IPS-18c (cell line): ENCODE data around the gene PHACTR1.

ENCODE experiments used
- H3K4me3 ChIP-seq: 2 replicates; pipeline ENCODE4 v1.7.0; 2013; ENCODE audit warnings: low read depth, mild to moderate bottlenecking, low read length, moderate library complexity; ENCODE audit not compliant: insufficient read depth
- H3K9me3 ChIP-seq: one replicate; pipeline ENCODE4 v1.6.1; 2013; ENCODE audit warnings: mild to moderate bottlenecking, low read length, moderate library complexity; ENCODE audit not compliant: control insufficient read depth, insufficient read depth

Gene PHACTR1

DNA sequence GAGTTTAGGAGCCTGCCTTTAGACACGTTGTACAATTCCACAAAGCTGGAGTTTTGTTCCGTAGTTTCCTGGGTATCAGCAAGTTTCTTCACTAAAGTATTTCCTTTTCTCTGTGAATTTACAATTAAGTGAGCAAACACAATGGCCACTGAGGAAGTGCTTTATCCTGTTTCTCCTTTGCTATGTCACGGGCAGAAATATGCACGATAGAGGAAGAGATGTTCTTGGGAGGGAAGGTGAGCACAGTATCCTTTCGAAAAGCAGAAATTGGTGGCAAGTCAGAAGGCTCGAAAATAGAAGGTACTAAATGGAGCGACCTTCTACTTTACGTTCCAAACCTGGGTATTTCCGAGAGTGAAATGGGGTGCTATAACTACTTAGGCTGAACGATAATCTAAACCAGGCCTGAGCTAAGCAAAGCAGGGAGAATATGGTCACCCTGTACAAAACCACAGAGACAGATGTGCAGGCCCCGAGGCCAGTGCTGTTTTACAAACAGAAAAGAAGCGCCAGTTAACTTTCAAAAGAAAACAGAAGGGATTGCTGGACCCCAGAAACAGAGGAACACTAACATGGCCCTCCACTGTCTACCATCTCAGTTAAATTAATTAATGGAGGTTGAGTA lies 352.1 kb downstream of the PHACTR1 start:
- Histone ChIP-seq H3K9me3 (no peaks in the 10 kb centered on the region), H3K4me3 (no peak overlapping the region)

DNA sequence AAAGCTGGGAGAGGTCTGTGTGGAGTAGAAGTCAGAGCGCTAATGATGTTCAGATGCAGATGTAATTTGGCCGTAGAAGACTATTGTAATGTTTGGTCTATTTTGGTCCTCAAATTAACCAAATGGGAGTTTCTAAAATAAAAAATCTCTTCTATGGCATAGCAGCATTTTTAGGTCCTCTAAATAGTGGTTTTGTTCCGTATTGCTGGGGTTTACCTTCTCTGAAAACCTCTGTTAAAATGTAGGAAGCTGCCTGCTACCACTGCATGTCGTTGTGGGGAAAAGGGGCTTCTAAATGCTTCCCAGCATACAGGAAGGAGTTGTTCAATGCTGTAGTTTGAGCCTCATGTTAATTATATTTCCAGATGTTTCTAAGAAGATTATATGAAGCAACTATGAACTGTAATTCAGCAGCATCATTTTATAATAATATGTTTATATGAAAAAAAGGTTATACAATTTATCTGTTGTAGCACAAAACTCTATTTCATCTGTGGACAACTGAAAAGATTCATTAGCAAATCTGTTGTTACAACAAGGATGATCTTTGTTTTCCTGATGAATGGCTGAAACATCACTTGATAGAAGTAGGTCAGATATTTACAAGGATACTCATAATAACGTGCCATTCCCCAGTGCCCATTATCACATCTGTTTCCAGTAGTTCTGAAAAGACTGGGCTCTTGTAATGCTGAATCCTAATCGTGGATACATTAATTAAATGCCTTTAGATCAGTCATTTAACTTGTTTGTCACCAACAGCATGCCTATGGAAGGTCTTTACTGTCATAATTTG lies 355.2 kb downstream of the PHACTR1 start:
- H3K9me3 ChIP-seq = no peaks in the 10 kb centered on the region
- H3K4me3 ChIP-seq = no peak overlapping the region

DNA sequence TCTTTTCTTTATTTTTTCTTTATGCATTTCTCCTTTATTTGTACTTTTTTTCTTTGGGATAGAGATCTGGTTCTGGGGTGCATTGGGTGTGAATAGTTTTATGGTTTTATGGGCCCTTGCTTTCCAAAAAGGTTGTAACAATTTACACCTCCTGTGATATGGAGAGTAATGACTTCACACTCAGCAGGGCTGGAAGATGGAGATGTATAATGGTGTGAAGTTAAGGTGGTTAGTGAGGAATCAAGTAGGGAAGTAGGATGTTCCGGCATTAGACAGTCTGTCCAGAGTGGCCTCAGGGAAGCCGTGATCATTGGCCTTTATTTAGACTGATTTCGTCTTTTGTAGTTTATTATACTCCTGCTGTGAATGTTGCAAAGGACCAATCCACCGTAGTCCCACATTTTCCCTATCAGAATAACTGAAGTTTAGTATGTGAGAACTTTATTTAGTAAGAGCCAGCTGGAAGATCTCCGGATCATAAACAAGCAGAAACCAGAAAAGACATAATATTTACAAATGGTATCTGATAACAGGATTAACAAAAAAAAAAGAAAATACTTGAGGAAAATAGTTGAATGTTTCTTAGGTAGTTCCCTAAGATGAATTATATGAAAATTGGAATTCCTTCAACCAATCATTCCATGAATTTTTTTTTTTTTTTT lies 356.2 kb downstream of the PHACTR1 start:
- H3K4me3 ChIP-seq = no peak overlapping the region
- H3K9me3 ChIP-seq = peaks cover 2% of the 10 kb centered on the region

DNA sequence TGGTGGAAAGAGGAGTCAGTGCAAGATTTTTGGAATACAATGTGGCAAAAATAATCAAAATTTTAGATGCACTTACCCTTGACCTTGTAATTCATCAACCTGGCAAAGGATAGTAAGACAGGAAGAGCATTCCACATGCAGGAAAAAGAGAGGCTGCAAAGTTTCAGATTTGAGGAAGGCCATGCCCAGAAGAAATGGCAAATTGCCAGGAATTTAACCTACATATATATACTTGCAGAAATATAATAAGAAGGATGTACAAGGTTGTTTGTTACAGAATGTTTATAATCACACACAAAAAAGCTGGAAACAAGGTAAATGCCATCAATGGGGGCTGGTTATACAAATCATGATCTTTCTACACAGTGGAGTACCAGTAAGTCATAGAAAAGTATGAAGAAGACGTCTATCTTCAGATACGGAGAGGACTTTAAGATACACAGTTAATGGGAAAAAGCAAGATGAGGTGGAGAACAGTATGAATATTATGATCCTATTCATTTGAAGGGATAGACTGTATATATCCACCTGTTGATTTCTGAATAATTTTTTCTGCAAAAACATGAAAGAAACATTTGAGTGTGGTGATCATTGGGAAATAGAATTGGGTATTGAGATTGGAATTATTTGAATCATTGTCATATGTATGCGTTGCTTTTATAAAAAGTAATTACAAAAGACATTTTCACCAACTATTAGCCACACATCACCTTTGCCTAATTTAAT lies 358.0 kb downstream of the PHACTR1 start:
- Histone ChIP-seq H3K4me3 (no peak overlapping the region), H3K9me3 (peaks cover 2% of the 10 kb centered on the region)

DNA sequence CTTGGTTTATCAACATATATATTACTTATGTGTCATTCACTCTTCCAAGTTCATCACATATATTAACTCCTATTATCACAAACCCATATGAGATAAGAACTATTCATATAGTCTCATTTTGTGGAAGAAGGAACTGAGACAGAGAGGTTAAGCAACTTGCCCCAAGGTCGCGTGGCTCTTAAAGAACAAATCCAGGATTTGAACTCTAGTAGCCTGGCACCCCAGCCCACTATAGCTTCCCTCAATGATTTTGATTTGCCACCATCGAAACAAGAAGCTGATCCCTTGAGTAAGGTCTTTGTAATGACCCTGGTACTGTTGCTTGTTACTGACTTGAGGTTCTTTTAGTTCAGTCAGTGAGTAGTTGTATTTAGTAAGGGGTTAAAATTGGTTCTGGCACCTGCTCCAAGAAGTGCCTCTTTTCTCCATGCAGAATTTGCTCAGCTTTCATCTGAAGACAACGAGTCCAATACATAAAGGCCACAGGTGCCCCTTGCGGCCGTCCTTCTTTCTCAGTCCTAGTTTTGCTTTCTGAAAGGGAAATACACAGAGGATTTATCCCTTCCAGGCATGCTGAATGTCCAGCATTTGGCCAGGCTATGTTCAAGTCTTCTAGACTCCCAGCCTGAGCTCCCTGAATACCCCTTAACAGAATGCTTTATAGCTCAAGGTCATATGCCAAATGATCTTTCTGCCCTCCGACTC lies 358.7 kb downstream of the PHACTR1 start:
- Histone ChIP-seq H3K9me3 (peaks cover 2% of the 10 kb centered on the region), H3K4me3 (no peak overlapping the region)

DNA sequence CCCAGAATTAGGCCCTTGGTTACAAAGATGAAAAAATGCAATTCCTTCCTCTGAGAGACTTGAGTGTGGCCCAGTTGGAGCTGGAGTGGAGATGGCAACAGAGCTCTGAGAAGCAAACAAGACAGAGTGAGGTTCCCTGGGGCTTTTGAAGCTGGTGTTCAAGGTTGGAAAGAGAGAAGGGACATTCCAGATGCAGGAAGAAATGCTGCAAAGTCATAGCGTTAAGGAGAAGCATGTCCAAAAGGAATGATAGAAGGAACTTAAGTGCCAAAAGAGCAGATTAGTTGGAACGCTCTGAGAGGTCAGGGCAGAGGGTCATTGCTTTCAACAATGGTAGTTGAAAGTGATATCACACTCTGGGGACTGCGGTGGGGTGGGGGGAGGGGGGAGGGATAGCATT lies 360.0 kb downstream of the PHACTR1 start:
- H3K4me3 ChIP-seq = no peak overlapping the region
- H3K9me3 ChIP-seq = peaks cover 2% of the 10 kb centered on the region

DNA sequence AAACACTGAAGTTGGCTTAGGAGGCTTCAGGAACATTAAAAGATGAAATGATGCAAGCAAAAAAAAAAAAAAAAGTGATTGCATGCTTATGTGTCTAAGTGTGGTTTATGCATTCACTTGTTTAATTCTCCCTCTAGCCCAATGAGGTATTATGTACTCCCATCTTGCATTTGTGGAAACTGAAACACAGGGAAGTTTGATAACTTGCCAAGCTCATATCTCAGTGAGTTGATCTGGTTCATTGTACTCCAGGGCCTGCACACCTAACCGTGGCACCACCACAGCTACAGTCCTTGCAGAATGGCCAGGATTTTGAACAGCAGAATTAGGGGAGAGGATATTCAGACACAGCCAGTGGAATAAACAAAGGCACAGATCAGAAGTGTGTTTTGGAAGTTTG lies 360.6 kb downstream of the PHACTR1 start:
- Histone ChIP-seq H3K4me3 (no peak overlapping the region), H3K9me3 (peaks cover 2% of the 10 kb centered on the region)

DNA sequence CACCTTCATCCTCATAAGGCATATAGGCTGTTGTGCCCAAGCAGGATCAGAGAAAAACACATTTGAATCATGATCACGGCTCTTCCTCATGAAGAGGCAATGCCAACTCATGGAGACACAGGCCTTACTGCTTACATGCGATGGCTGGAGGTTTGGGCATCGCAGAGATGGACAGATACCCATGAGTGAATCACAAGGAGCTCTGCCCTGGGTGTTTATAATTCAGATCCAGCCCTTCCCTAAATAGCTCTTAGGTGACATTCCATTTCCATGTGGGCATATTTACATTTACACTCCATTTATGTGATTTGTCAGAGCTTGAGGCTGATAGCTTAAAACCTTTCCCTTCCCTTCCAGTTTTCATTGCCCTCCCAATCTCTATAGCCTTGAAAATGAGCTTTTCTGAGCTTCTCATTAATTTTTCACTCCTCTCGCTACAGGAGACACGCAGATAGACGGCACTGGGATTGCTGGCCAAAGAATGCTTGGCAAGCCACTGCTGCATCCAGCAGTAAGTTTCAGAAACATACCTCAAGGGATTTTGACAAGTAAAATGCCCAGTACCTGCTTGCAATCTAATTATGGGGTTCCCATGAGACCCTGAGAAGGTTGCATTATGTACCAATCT lies 362.6 kb downstream of the PHACTR1 start:
- H3K4me3 ChIP-seq = no peak overlapping the region
- H3K9me3 ChIP-seq = peaks cover 2% of the 10 kb centered on the region

DNA sequence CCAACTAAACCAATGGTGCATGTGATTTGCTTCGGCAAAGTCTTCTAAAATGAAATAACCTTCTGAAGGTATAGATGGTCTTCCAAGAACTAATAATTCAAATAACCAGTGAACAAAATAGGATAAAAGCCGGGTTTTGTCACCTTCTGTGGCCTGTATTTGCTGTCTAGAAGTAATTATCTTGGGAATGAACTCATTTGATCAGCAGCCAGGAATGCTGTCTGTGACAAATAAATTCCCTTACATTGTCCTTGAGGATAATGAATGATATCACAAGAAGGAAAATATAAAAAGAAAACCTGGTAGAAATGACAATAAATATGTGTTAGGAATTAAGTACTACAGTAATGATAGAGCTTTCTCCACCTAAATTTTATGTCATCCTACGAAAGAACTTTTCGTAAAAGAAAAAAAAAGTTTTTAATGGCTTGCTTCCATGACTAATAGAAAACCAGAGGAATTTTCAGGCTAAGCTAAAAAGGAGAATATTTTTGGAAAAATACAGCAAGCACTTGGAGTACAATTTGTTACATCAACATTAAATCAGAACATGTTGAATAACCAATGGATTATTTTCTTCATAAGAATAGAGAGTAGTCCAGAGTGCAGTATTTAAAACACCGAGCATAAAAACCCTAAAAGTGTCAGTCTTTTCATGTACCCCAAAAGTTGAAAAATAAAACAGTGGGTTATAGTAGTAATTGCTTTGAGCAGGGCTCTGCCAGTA lies 364.1 kb downstream of the PHACTR1 start:
- peaks cover 2% of the 10 kb centered on the region for H3K9me3 ChIP-seq
- H3K4me3 ChIP-seq = no peak overlapping the region

DNA sequence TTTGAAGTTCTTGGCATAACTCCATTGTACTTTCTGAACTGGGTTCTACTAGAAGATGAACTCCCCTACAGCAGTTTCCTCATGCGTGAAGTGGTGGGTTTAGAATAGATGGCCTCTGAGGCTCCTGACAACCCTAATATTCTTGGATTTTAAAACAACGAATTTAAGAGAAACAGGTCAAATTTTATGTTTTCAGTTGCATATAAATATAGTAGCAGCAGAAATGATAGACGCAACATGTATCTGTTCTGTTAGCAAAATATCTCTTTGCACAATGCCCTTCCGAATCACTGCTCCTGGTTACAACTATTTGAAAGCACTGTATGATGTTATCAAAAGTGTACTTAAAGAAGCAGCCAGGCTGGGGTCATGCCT lies 364.6 kb downstream of the PHACTR1 start:
- H3K4me3 ChIP-seq = no peak overlapping the region
- peaks cover 2% of the 10 kb centered on the region for H3K9me3 ChIP-seq

DNA sequence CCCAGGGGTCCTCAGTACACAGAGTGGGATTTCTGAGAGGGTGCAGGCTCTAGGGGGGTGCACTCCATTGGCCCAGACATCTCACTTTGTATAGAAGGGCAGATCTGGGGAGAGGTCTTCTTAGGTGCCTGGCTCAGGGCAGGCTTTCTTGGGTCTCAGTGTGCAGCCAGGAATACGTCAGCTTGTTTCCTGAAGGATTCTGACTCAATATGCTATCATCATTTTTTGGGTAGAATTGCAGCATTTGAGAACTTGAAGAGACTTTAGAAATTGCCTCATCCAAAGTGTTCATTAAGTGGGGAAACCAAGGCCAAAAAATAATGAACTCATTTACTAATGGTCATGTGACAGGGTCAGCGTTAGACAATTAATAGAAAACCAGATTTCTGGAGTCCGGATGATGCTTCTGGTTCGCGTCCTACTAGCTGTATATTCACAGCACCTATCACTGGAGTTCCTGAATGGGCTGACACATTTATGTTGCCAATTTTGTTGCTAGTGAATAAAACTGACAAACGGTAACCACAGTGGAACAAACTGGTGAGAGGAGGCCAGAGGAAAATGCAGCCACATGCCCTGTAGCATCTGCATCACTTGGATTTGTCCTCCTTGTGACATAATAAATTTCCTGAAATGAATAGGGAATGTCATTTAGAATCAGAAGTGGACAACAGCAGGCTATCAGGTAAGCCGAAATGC lies 372.9 kb downstream of the PHACTR1 start:
- no peaks in the 10 kb centered on the region for H3K9me3 ChIP-seq
- H3K4me3 ChIP-seq = no peak overlapping the region

DNA sequence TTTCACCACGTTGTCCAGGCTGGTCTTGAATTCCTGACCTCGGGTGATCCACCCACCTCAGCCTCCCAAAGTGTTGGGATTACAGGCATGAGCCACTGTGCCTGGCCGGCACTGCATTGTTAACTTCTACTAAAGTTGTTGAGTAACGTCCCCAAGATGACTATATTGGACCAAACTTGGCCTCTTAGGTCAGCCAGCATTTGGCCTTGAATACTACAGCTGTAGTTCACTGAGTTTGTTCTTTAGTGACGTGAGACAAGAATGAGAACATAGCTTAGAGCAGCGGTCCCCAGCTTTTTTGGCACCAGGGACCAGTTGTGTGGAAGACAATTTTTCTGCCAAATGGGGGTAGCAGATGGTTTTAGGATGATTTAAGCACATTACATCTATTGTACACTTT lies 374.6 kb downstream of the PHACTR1 start:
- Histone ChIP-seq H3K4me3 (no peak overlapping the region), H3K9me3 (no peaks in the 10 kb centered on the region)

DNA sequence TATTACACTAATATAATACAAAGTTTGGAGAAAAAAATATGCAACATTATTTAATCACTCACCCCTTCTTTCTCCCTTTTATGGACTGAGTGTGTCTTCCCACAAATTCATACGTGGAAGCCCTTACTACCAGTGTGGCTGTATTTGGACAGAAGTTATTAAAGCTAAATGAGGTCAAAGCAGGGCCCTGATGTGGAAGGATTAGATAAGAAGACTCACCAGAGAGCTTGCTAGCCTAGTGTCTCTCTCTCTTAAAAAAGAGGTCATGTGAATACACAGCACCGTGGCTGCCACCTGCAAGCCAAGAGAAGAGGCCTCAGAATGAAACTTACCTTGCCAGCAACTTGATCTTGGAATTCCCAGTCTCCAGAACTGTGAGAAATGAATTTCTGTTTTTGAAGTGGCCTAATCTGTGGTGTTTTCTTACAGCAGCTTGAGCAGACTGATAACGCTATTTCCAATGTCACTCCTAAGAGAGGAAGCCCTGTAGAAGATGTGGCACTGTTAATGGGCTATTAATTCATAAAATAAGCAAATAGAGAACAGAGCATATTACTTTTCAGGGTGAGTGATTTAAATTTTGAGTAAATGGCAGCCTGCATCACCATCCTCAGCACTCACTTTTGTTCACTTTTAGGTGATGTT lies 378.3 kb downstream of the PHACTR1 start:
- no peaks in the 10 kb centered on the region for H3K9me3 ChIP-seq
- H3K4me3 ChIP-seq = no peak overlapping the region

DNA sequence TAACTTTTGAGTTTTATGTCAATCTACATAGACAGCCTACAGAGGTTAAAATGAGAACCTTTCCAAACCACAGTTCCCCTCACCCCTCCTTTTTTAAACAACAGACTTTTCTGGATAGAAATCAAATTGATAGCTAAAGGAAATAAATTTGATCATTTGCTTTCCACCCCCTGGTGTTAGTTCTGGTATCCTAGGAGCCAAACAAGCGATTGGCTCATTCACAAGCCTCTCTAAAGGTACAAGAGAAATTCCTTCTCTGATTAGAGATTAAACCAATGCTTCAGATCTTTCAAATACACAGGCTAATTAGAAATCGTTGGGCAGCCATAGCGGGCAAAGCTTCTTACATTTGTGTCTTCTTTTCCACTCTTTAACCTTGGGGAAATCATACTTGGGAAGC lies 379.5 kb downstream of the PHACTR1 start:
- no peaks in the 10 kb centered on the region for H3K9me3 ChIP-seq
- H3K4me3 ChIP-seq = no peak overlapping the region

DNA sequence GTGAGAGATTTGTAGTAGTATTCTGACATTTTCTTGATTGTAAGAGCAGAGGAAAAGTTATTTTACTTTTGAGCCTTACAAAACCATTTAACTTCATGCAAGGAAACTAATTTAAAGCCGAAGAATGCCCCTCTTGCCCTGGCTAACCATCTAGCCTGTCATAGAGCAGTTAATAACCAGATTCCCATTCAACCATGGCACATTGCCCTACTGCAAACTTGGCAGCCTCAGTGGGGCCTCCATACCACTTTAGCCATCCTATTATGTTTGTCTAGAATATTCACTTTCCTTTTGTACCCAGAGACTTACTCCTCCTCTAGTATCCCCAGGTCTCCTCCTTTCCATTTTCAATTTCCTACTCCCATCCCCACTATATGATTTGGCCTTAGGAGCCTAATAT lies 380.9 kb downstream of the PHACTR1 start:
- Histone ChIP-seq H3K4me3 (no peak overlapping the region), H3K9me3 (no peaks in the 10 kb centered on the region)
